Stimulated activated CD4-positive, alpha-beta T cell treated with anti-CD3 and anti-CD28 coated beads, Interleukin-15, amount 100 ng/mL, for 1 hour (primary cell): ENCODE data around the gene SATL1.
"Not testable (repeated sequence)": the region's sequence is repeated elsewhere in the genome, so short reads cannot be mapped to it uniquely, and the experiment has no call there.

Source experiments
- DNase-seq, 2 donors: peaks; one replicate each; pipeline ENCODE4 v3.0.0-alpha.2; 2020; ENCODE audit warnings: low read depth in 1 of 2, low spot score in 1 of 2

SATL1 gene

DNA sequence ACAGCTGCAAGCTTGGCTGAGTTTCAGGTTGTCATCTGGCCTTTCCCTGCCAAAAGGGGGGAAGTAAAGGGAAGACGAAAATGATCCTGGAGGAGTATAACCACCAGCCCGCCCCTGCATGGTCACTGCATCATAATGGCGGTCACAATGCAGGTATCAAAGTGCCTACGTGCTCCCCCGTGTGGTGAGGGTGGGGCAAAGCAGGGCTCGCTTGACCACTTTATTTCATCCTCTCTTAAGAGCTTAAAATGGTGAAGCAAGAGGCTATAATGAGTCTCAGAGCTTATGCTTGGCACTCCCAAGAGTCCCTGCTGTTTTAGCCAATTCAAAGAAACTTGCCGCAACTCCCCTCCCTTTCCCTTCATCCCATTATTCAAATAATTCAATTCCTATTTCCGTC, 134.3 kb downstream of the SATL1 start:
- DNase-seq: no peak

- DNase-seq: no peak
Observed at GRCh38 chrX:85108165-85108564, 135.4 kb downstream of the SATL1 start.

DNA sequence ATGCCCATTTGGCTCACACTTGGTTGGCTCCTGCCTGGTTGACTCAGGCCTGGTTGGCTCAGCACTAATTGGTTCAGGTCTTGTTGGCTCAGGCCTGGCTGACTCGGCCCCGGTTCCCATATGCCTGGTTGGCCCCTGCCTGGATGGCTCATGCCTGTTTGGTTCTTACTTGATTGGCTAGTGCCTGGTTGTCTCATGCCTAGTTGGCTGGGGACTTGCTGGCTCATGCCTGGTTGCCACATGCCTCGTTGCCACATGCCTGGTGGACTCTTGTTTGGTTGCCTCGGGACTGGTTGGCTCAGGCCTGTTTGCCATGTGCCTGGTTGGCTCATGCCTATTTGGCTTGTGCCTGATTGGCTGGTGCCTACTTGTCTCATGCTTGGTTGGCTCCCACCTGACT, 136.2 kb downstream of the SATL1 start:
- no peak for DNase-seq

DNA sequence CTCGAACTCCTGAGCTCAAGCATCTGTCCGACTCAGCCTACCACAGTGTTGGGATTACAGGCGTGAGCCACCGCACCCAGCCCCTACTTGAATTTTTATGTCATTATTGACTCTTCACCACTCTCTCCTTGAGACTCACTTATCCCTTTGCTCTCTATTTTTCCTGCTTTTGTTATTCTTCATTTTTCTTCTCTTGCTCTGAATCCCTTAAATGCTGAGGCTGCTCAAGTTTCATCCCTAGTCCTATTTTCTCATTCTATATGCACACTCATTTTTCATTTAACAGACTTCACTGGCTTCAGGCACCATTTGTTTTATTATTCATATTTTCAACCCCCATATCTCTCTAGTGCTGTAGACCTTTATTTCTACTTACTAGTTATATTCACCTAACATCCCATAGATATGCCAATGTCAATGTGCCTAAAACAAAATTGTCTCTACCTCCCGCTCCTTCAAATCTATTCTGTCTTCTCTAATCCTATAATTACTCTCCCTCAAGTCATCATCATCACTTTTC, 154.2 kb downstream of the SATL1 start:
- no peak for DNase-seq

GRCh38 chrX:85084770-85085393, 158.7 kb downstream of the SATL1 start:
- no peak for DNase-seq

DNA sequence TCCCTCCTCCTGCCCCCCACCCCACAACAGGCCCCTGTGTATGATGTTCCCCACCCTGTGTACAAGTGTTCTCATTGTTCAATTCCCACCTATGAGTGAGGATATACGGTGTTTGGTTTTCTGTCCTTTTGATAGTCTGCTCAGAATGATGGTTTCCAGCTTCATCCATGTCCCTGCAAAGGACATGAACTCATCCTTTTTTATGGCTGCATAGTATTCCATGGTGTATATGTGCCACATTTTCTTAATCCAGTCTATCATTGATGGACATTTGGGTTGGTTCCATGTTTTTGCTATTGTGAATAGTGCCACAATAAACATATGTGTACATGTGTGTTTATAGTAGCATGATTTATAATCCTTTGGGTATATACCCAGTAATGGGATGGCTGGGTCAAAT, 166.3 kb downstream of the SATL1 start:
- DNase-seq: not testable (repeated sequence)

DNA sequence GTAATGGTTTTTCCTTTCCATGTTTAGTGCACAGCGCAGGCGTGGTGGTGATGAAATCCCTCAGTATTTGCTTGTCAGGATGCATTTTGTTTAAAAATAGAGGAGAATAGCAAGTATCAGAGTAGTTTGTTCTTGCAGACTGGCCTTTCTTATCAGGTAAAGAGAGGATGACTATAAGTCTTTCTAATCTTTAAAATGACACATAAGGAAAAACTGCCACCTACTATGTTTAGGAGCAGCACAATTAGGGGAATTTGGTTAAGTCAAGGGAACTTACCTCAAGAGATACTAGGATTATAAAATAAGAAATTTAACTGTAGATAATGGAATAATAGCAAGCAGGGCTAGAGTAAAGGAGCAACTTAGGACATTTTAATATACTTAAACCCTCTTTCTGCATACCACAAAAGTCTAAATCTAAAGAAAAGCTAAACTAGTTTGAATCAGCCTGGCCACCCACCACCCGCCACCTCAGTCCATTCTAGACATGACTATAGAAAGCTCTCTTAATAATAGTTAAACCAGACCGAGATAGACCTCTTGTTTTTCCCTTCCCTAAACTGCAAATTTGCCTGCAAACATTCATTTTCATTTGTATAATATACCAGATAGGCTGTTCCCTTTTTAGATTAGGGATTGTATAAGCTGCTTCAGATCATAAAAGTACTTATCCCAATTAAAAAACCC, 177.9 kb downstream of the SATL1 start:
- DNase-seq: no peak

GRCh38 chrX:85052636-85053343, 190.8 kb downstream of the SATL1 start:
- DNase-seq: no peak

DNA sequence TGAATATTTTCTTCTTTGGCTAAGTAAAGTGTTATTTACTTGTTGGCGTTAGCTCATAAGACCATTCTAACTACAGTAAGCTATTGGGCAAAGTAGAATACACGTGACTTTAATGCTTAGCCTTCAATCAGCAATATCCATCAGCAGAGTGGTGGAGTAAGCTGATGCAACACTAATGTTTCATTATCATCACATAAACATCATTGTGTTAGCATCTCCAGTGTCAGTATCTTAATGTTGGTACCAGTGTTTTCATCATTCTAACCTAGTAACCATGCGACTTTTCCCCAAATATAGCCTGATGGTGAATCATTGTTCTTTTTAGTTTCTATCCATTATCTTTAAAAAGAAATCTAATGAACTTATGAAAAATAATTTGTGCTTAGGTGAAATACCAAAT, 191.4 kb downstream of the SATL1 start:
- no peak for DNase-seq

- no peak for DNase-seq
Observed at GRCh38 chrX:85051627-85052026, 192.0 kb downstream of the SATL1 start.
